HG03159 (cell line): ENCODE measurements around the gene ATP12A.

Source experiments
- ATAC-seq: cut with Tn5 transposase; IDR thresholded peaks from one replicate; pipeline ENCODE4 v1.9.1; 2021; ENCODE audit warnings: mild to moderate bottlenecking, moderate library complexity; ENCODE audit not compliant: unreplicated experiment

Gene ATP12A

GRCh38 chr13:24684600-24684998 is 4.4 kb downstream of the ATP12A start:
- ATAC-seq: no peak

- ATAC-seq: no peak
Measured at GRCh38 chr13:24685314-24685713, 5.1 kb downstream of the ATP12A start.

GRCh38 chr13:24687611-24688010 is 7.4 kb downstream of the ATP12A start:
- ATAC-seq: no peak

- no peak for ATAC-seq
Measured at GRCh38 chr13:24688111-24688510, 7.9 kb downstream of the ATP12A start.

GRCh38 chr13:24688950-24689349 is 8.7 kb downstream of the ATP12A start:
- no peak for ATAC-seq

- no peak for ATAC-seq
Measured at GRCh38 chr13:24691381-24691780, 11.2 kb downstream of the ATP12A start.

- no peak for ATAC-seq
Measured at GRCh38 chr13:24692561-24692960, 12.4 kb downstream of the ATP12A start.

GRCh38 chr13:24693862-24694471 is 13.8 kb downstream of the ATP12A start:
- ATAC-seq: no peak

GRCh38 chr13:24694907-24695306 is 14.7 kb downstream of the ATP12A start:
- ATAC-seq: no peak

GRCh38 chr13:24698686-24699085 is 18.5 kb downstream of the ATP12A start:
- no peak for ATAC-seq

GRCh38 chr13:24699541-24699940 is 19.3 kb downstream of the ATP12A start:
- ATAC-seq: no peak

GRCh38 chr13:24700539-24700938 is 20.3 kb downstream of the ATP12A start:
- ATAC-seq: no peak

GRCh38 chr13:24706886-24707585 is 26.8 kb downstream of the ATP12A start:
- no peak for ATAC-seq

- peak; percentile 73 for ATAC-seq
Measured at GRCh38 chr13:24709186-24709913, 29.1 kb downstream of the ATP12A start.

- ATAC-seq: no peak
Measured at GRCh38 chr13:24713022-24713421, 32.8 kb downstream of the ATP12A start.

GRCh38 chr13:24716011-24716410 is 35.8 kb downstream of the ATP12A start:
- ATAC-seq: no peak

- no peak for ATAC-seq
Measured at GRCh38 chr13:24716446-24716845, 36.2 kb downstream of the ATP12A start.

- no peak for ATAC-seq
Measured at GRCh38 chr13:24717217-24717616, 37.0 kb downstream of the ATP12A start.

GRCh38 chr13:24718192-24718965 is 38.2 kb downstream of the ATP12A start:
- ATAC-seq: no peak

- no peak for ATAC-seq
Measured at GRCh38 chr13:24719139-24719538, 38.9 kb downstream of the ATP12A start.

- no peak for ATAC-seq
Measured at GRCh38 chr13:24723206-24723605, 43.0 kb downstream of the ATP12A start.
